ENCODE results near the gene ADAMTSL1.
"Not testable (repeated sequence)": the region's sequence is repeated elsewhere in the genome, so short reads cannot be mapped to it uniquely, and the experiment has no call there.

The ADAMTSL1 gene

GRCh38 chr9:18910435-18910834 lies 436.5 kb downstream of the ADAMTSL1 start:
- DNase-seq (ENCODE audit: low read depth, low spot score), result no peak
- H3K27ac ChIP-seq, result no peak overlapping the region

- H3K27ac ChIP-seq, result no peak overlapping the region
- DNase-seq (ENCODE audit: low read depth, low spot score), result no peak
Measured at GRCh38 chr9:18910916-18911315, 437.0 kb downstream of the ADAMTSL1 start.

DNA sequence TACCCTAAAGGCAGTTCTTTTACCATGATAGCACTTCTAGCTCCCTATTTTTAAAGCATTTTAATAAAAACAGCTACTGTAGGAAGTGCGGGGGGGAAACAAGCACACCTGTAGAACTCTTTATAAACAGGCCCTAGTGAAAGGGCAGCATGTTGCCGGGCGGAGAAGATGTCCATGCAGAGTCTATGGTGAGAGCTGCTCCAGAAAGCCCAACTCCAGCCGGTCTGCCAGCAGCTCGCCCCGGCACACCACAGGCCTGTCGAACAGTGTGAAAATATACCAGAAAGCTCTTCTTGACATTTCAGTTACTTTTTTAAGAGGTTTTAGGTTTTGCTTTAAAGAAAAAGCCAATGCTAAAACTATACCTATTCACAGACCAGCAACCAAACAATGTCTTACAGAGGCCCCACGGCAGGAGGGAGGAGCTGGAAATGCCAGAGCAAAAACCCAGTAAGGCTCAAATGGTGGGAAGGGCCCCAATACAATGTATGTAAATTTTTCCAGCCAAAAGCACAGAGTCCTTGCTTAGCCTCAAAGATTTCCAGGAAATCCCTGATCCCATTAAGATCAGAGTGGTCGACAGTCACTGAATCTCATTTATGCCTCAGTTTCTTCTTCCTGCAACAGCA lies 437.9 kb downstream of the ADAMTSL1 start:
- DNase-seq (ENCODE audit: low read depth, low spot score), result no peak
- H3K27ac ChIP-seq, result no peak overlapping the region

DNA sequence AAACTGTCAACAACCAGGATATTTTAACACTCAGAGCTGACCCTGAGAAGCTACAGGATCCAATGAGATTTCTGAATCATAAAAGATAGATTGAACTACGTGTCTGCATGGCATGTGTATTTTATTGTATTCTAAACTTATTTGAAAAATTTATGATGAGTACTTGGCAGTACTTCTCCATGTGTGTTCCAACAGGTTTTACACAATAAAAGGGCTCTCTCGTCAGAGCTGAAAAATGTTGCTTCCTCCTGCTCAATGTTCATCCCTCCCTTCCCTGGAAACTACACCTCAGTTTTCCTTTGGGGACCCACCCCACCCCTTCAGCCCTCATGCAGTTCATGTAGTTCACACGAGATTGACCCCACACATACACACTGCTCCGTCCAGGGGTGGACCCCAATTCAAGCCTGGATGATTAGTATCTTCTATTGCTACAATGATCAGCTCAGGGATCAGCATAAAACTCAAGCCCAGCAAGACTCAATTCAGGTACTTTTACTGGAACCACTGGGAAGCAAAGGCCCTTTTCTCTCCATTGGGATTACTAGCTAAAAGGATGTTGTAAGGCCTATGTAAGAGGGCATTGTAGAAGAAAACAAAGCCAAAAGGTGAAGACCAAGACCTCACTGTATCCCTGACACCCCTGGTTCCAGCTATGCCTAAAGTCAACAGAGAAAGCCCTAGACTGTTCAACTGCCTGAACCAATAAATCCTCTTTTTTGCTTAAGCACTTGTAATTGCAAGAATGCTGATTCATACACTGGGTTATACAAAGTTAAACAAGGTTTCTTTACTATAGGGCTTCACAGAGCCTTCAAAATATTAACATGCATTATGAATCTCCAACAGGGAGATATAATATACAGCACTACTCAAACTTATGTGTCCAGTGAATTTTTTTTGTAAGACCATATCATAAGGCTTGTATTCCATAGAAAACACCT lies 446.5 kb downstream of the ADAMTSL1 start:
- H3K27ac ChIP-seq, result peak overlapping the region; percentile 56
- DNase-seq (ENCODE audit: low read depth, low spot score), result peak; percentile 22

DNA sequence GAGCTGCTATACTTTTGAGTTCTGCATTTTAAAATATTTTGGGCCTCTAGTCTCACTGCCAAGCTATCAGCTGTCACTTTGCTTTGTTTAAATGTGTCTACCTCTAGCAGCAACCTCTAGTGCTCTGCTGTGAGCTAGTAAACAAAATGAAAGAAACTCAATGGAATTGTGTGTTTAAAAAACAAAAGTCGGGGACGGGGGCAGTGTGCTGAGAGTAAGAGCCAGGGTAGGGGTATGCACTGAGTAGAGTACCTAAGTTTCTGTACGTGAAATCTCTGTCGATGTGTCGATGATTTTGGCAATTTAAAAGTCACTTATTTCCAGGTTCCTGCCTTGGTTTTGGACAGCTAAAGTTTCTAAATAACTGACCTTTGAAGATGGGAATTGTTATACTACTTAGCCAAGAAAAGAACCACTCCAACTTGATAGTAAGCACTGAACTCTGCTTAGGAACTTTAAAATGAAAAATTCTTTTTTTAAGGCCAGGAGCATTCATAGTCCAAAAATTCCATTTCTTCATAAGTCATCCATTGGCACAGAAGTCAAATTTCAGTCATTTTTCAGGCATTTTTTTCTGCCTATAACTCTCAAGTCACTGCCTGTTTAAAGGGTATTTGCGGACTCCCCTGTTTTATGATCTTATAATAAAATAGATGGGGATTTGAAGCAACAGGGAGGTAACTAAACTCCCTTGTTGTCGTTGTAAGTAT lies 447.6 kb downstream of the ADAMTSL1 start:
- H3K27ac ChIP-seq, result no peak overlapping the region
- no peak for DNase-seq (ENCODE audit: low read depth, low spot score)

GRCh38 chr9:18922161-18922885 lies 448.4 kb downstream of the ADAMTSL1 start:
- H3K27ac ChIP-seq, result no peak overlapping the region
- no peak for DNase-seq (ENCODE audit: low read depth, low spot score)

GRCh38 chr9:18923167-18923566 lies 449.2 kb downstream of the ADAMTSL1 start:
- no peak for DNase-seq (ENCODE audit: low read depth, low spot score)
- no peak overlapping the region for H3K27ac ChIP-seq

GRCh38 chr9:18923671-18924430 lies 449.9 kb downstream of the ADAMTSL1 start:
- DNase-seq (ENCODE audit: low read depth, low spot score), result no peak
- H3K27ac ChIP-seq, result no peak overlapping the region

GRCh38 chr9:18925880-18926279 lies 451.9 kb downstream of the ADAMTSL1 start:
- DNase-seq (ENCODE audit: low read depth, low spot score), result no peak
- no peak overlapping the region for H3K27ac ChIP-seq

DNA sequence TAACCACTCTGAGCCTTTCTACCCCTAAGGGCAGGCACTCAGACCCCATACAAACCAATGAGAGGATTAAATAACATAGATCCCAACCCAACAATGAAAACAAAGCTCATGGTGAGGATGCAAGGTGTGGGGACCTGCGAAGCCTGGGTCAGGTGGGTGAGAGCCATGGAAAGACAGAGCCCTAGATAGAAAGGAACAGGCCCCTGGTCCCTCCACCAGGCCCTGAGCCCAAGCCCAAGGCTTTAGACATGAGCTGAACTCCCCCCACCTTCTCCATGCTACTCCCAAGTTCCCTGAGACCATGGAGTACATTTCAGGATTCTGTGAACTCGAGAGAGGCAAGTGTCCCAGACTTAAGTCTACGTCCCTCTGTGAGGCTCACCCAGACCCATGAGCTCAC lies 452.6 kb downstream of the ADAMTSL1 start:
- no peak overlapping the region for H3K27ac ChIP-seq
- DNase-seq (ENCODE audit: low read depth, low spot score), result no peak

GRCh38 chr9:18928711-18929110 lies 454.8 kb downstream of the ADAMTSL1 start:
- DNase-seq (ENCODE audit: low read depth, low spot score), result no peak
- no peak overlapping the region for H3K27ac ChIP-seq

GRCh38 chr9:18930611-18931010 lies 456.7 kb downstream of the ADAMTSL1 start:
- not testable (repeated sequence) for DNase-seq (ENCODE audit: low read depth, low spot score)

GRCh38 chr9:18935541-18935940 lies 461.6 kb downstream of the ADAMTSL1 start:
- no peak for DNase-seq (ENCODE audit: low read depth, low spot score)
- H3K27ac ChIP-seq, result no peak overlapping the region

More at GRCh38 chr9:18930611-18931010, 456.7 kb downstream of the ADAMTSL1 start:
- not testable (repeated sequence) for H3K27ac ChIP-seq

GRCh38 chr9:18936094-18936871 lies 462.3 kb downstream of the ADAMTSL1 start:
- DNase-seq (ENCODE audit: low read depth, low spot score), result no peak

GRCh38 chr9:18939943-18940342 lies 466.0 kb downstream of the ADAMTSL1 start:
- DNase-seq (ENCODE audit: low read depth, low spot score), result no peak

More at GRCh38 chr9:18936094-18936871, 462.3 kb downstream of the ADAMTSL1 start:
- H3K27ac ChIP-seq, result no peak overlapping the region

DNA sequence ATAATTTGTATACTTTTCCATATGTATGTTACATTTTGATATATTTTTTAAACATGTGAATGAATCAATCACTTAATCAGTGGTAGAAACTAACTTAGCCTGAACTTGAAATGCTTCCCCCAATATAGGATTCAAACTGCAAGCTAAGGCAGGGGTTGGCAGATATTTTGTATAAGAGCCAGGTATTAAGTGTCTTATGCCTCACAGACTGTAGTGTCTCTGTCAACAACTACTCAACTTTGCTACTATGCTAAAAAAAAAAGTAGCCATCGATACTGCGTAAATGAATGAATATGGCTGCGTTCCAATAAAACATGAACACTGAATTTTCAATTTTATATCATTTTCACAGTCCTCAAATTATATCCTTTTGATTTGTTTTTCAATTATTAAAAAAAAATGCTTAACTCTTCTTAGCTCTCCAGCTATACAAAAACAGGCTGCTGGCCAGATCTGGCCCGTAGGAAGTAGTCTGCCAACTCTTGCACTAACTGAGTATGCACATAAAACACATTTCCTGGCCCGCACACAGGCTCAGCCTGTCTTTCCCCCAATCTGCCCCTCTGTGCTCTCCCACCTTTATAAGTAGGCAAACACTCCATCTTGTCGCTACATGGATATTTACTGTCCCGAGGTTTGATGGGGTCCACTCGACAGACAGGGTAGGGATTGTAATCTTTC lies 467.2 kb downstream of the ADAMTSL1 start:
- no peak overlapping the region for H3K27ac ChIP-seq
- no peak for DNase-seq (ENCODE audit: low read depth, low spot score)

More at GRCh38 chr9:18939943-18940342, 466.0 kb downstream of the ADAMTSL1 start:
- H3K27ac ChIP-seq, result no peak overlapping the region

GRCh38 chr9:18942801-18943200 lies 468.8 kb downstream of the ADAMTSL1 start:
- no peak for DNase-seq (ENCODE audit: low read depth, low spot score)
- H3K27ac ChIP-seq, result no peak overlapping the region

- H3K27ac ChIP-seq, result no peak overlapping the region
- no peak for DNase-seq (ENCODE audit: low read depth, low spot score)
Measured at GRCh38 chr9:18947892-18948339, 474.0 kb downstream of the ADAMTSL1 start.

All from epithelial cell of prostate (primary cell).